ENCODE data around the gene MAP1B.

- TF ChIP-seq CTCF (optimal IDR thresholded peaks at IDR 0.05 in 1 of 3, IDR thresholded peaks at IDR 0.05 in 1 of 3, conservative IDR thresholded peaks at IDR 0.05 in 1 of 3; ENCODE audit: extremely low read depth in 1 of 3, insufficient read depth in 2 of 3, low read length in 3 of 3), result peak in 2 of 3 experiments; percentile 7 to 50
- TF ChIP-seq EZH2 (IDR thresholded peaks at IDR 0.05; ENCODE audit: low read length), result no peak
Measured at GRCh38 chr5:72209147-72210115, 102.2 kb downstream of the MAP1B start.
